Measurements from ENCODE around the gene ACSF2.

DNA sequence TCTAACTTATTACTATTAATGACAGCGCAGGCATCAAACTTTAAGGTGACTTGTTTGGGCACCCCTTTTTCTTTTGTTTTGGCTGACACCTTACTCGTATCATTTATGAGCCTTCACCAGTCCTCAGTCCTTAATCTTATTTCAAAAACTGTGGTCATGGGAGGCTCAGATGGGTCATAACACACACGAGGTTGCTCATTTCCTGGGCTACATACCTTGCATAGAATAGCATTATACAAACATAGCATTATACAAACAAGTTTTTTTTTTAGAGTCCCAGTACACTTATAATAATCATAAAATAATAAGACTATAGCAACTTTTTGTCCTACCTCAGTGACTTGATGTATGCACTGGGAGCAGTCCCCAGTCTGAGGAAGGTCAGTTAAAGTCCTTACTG is 11.2 kb upstream of the ACSF2 start:
- TF ChIP-seq, protein P1, sequence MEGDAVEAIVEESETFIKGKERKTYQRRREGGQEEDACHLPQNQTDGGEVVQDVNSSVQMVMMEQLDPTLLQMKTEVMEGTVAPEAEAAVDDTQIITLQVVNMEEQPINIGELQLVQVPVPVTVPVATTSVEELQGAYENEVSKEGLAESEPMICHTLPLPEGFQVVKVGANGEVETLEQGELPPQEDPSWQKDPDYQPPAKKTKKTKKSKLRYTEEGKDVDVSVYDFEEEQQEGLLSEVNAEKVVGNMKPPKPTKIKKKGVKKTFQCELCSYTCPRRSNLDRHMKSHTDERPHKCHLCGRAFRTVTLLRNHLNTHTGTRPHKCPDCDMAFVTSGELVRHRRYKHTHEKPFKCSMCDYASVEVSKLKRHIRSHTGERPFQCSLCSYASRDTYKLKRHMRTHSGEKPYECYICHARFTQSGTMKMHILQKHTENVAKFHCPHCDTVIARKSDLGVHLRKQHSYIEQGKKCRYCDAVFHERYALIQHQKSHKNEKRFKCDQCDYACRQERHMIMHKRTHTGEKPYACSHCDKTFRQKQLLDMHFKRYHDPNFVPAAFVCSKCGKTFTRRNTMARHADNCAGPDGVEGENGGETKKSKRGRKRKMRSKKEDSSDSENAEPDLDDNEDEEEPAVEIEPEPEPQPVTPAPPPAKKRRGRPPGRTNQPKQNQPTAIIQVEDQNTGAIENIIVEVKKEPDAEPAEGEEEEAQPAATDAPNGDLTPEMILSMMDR (conservative IDR thresholded peaks at IDR 0.05 in 1 of 2, IDR thresholded peaks at IDR 0.05 in 1 of 2; ENCODE audit: extremely low read depth in 1 of 2, insufficient read depth in 1 of 2, low read depth in 1 of 2, low read length in 2 of 2): no peak
- no peak for TF ChIP-seq EZH2 (IDR thresholded peaks at IDR 0.05; ENCODE audit: borderline replicate concordance, low read length)
